IMR-90 (cell line): ENCODE data around the gene PRPF40B.

Source experiments
- BHLHE40 ChIP-seq: fragments of 150-350 bp; IDR thresholded peaks from 2 replicates; pipeline ENCODE4 v1.6.1; 2016; ENCODE audit warnings: mild to moderate bottlenecking, low read depth, low read length
- CEBPB ChIP-seq: IDR thresholded peaks from 2 replicates; pipeline ENCODE4 v1.6.1; 2012; ENCODE audit warnings: low read depth, low read length, improper control_type of control experiment
- CTCF ChIP-seq: conservative IDR thresholded peaks from 2 replicates; pipeline ENCODE4 v1.5.1; 2012; ENCODE audit warnings: mild to moderate bottlenecking, low read depth, low read length, improper control_type of control experiment
- ELK1 ChIP-seq: fragments of 150-350 bp; IDR thresholded peaks from 2 replicates; pipeline ENCODE4 v1.6.1; 2016; ENCODE audit warnings: low read depth, mild to moderate bottlenecking, low read length, moderate library complexity, borderline replicate concordance
- POLR2A ChIP-seq: IDR thresholded peaks from 2 replicates; pipeline ENCODE4 v1.6.1; 2012; ENCODE audit warnings: mild to moderate bottlenecking, low read depth, low read length
- SMC3 ChIP-seq: fragments of 150-350 bp; IDR thresholded peaks from 2 replicates; pipeline ENCODE4 v1.6.1; 2016; ENCODE audit warnings: low read depth, mild to moderate bottlenecking, antibody characterized with exemption, low read length, moderate library complexity

GRCh38 chr12:49658276-49658675, 34.9 kb downstream of the PRPF40B start:
- TF ChIP-seq CTCF (no peak), POLR2A (no peak), ELK1 (no peak), SMC3 (no peak), BHLHE40 (no peak), CEBPB (no peak)
